ENCODE measurements around the gene HIRIP3. TPM values are rescaled to one million over a fixed set of nuclear protein-coding genes. Genes with fewer than 3 reads are reported as not detected.

The HIRIP3 gene
- total and polyA plus RNA-seq, 2 of the 8 experiments (the other 6 are each of a cell fraction or from before 2014, with no cell fraction given), result 11.9 to 18.5 TPM

- Histone ChIP-seq H3K27ac (ENCODE audit: low read depth, low read length) (no peak overlapping the region), H3K4me3 (ENCODE audit: extremely low read depth in 1 of 4, insufficient read depth in 2 of 4, low read depth in 3 of 4, low read length in 4 of 4) (peak overlapping the region; percentile 80 to 90 (median 85)), H2AFZ (ENCODE audit: low read length) (no peak overlapping the region), H3K79me1 (ENCODE audit: low read depth, low read length) (peaks cover 24% of the 10 kb centered on the region), H4K8ac (ENCODE audit: extremely low read depth, insufficient read depth, low read length) (no peak overlapping the region), H4K20me1 (replicated peaks in 1 of 2; ENCODE audit: control insufficient read depth in 1 of 2, insufficient read depth in 2 of 2, low read length in 2 of 2) (peaks cover 4 to 18% of the 10 kb centered on the region in 2 experiments), H3K79me2 (ENCODE audit: control insufficient read depth in 1 of 2, insufficient read depth in 2 of 2, low read length in 2 of 2) (peaks cover 9 to 34% of the 10 kb centered on the region in 2 experiments), H3K4me2 (ENCODE audit: insufficient read depth in 1 of 2, low read depth in 2 of 2, low read length in 2 of 2) (peak overlapping the region; percentile 72 to 85), H3K9me3 (ENCODE audit: insufficient read depth in 2 of 2, low read depth in 1 of 2, low read length in 1 of 2) (peaks cover 11% of the 10 kb centered on the region in 2 experiments), H3K23me2 (ENCODE audit: low read depth, low read length) (peaks cover 7% of the 10 kb centered on the region; the same call in 1 of the 2 replicates), H3K23ac (ENCODE audit: insufficient read length) (no peak overlapping the region), H2BK15ac (ENCODE audit: low read length) (no peak overlapping the region), H3K14ac (ENCODE audit: insufficient read length) (no peak overlapping the region), H3K27me3 (replicated peaks in 1 of 4; ENCODE audit: control insufficient read depth in 3 of 4, extremely low read depth in 1 of 4, insufficient read depth in 3 of 4, low read length in 3 of 4) (peaks cover 2 to 10% (median 9%) of the 10 kb centered on the region in 4 experiments), H3K56ac (replicated peaks; ENCODE audit: insufficient read length, low read depth, low read length) (no peak overlapping the region), H2BK20ac (ENCODE audit: low read length) (no peak overlapping the region), H3K9ac (replicated peaks in 1 of 4; ENCODE audit: extremely low read depth in 1 of 4, low read depth in 3 of 4, low read length in 3 of 4) (peak overlapping the region; percentile 45 to 77 (median 69); a peak in 5 of 7 replicates), H3K36me3 (ENCODE audit: control insufficient read depth in 2 of 4, insufficient read depth in 4 of 4, low read length in 3 of 4) (peaks cover 8 to 28% (median 22%) of the 10 kb centered on the region in 4 experiments), H3K18ac (ENCODE audit: extremely low read depth, low read length) (no peak overlapping the region; the same call in 1 of the 2 replicates), H2AK5ac (ENCODE audit: low read depth, low read length) (no peak overlapping the region), H4K91ac (replicated peaks; ENCODE audit: insufficient read length, low read length) (no peak overlapping the region), H2BK12ac (ENCODE audit: low read depth, low read length) (no peak overlapping the region), H2BK5ac (ENCODE audit: low read depth, low read length) (no peak overlapping the region), H3K4ac (replicated peaks; ENCODE audit: insufficient read length, low read depth, low read length) (no peak overlapping the region), H3K4me1 (replicated peaks in 1 of 4; ENCODE audit: control insufficient read depth in 3 of 4, insufficient read depth in 4 of 4, low read length in 3 of 4) (peaks cover 4 to 20% (median 7%) of the 10 kb centered on the region in 4 experiments), H2BK120ac (replicated peaks; ENCODE audit: low read depth, low read length) (no peak overlapping the region), H4K5ac (ENCODE audit: insufficient read length, low read depth, low read length) (no peak overlapping the region)
- POLR2A ChIA-PET (ENCODE audit: partially characterized antibody), result interaction anchor here (1.1 to 3.4 kb wide), 8 partner anchors 11 to 57 kb away, joined by 3 to 33 read pairs (median 12); partner anchors contain the start of genes HIRIP3, INO80E, KCTD13 and TLCD3B
- WGBS, 2 experiments (ENCODE audit: extremely low coverage in 1 of 2, insufficient coverage in 1 of 2, insufficient read length in 1 of 2, insufficient replicate concordance in 2 of 2, low coverage in 1 of 2, low lambda C conversion rate in 2 of 2, missing lambda C conversion rate in 1 of 2), result 14% methylated on average over 26 of the region's 31 CpGs; no CpG with 5 or more reads in 1 of the 2 experiments
- TF ChIP-seq PHF8 (conservative IDR thresholded peaks at IDR 0.05; ENCODE audit: low read depth, low read length) (peak; percentile 24; the same call in 1 of the 2 replicates), RBBP5 (IDR thresholded peaks at IDR 0.05; ENCODE audit: borderline replicate concordance, low read depth, low read length) (0 out of 2 replicates have a peak, but pooled peaks have one; percentile 13), SAP30 (IDR thresholded peaks at IDR 0.05; ENCODE audit: insufficient read depth, insufficient replicate concordance, low read length) (peak; percentile 15), HDAC2 (IDR thresholded peaks at IDR 0.05; ENCODE audit: borderline replicate concordance in 1 of 2, low read depth in 2 of 2, low read length in 2 of 2) (no peak)
- no peak for FAIRE-seq
- CTCF ChIA-PET (ENCODE audit: partially characterized antibody), result interaction anchor here (1.0 to 3.7 kb wide), 10 partner anchors 10 to 63 kb away, joined by 3 to 12 read pairs (median 4); partner anchors contain the start of gene TLCD3B
- no peak for DNase-seq (ENCODE audit: low read depth in 1 of 2, low spot score in 2 of 2)
Measured at GRCh38 chr16:29974291-29975133, 20.9 kb downstream of the HIRIP3 start.
